Right atrium auricular region (tissue), 2 donors: Measurements from ENCODE around the gene C18orf32. TPM values are rescaled to one million over a fixed set of nuclear protein-coding genes. Genes with fewer than 3 reads are reported as not detected.

Experiments
- DNase-seq: peaks from one replicate; pipeline ENCODE4 v3.0.0-alpha.2; 2019; ENCODE audit warnings: low spot score
- H3K27ac ChIP-seq, 2 donors: fragments of 200-600 bp; sonication (generic); 1 replicate in 1 of 2; 2 replicates in 1 of 2; pipeline ENCODE4 v1.5.1; 2016 to 2019
- H3K27me3 ChIP-seq, 2 donors: fragments of 200-600 bp; sonication (generic); one replicate each; pipeline versions ENCODE4 v1.5.1 to v1.6.0; 2017 to 2019
- H3K36me3 ChIP-seq: fragments of 200-600 bp; sonication (generic); one replicate; pipeline ENCODE4 v1.5.1; 2016
- H3K4me1 ChIP-seq, 2 donors: fragments of 200-600 bp; sonication (generic); one replicate each; pipeline versions ENCODE4 v1.5.1 to v1.6.0; 2017 to 2019
- H3K4me3 ChIP-seq, 2 donors: fragments of 200-600 bp; sonication (generic); 1 replicate in 1 of 2; 2 replicates in 1 of 2; pipeline ENCODE4 v1.5.1; 2017 to 2019; ENCODE audit warnings: mild to moderate bottlenecking in 1 of 2, moderate library complexity in 1 of 2
- H3K9me3 ChIP-seq, 2 donors: fragments of 200-600 bp; sonication (generic); one replicate each; pipeline ENCODE4 v1.5.1; 2019
- total RNA-seq, 2 donors: library from RNA; depleted of rRNA; stranded (reverse); fragments of >200 nt; gene quantifications; one replicate each; pipeline ENCODE4 v1.1.0, GENCODE V29; 2016
- TF ChIP-seq, protein P1 (sequence below), 2 donors: fragments of 200-600 bp; sonication (generic); IDR thresholded peaks; one replicate each; pipeline ENCODE4 v1.5.1; 2019; ENCODE audit warnings: antibody characterized with exemption in 2 of 2

C18orf32 gene
- total RNA-seq, 2 donors from 2014 or later: 36.0 to 59.9 TPM

DNA sequence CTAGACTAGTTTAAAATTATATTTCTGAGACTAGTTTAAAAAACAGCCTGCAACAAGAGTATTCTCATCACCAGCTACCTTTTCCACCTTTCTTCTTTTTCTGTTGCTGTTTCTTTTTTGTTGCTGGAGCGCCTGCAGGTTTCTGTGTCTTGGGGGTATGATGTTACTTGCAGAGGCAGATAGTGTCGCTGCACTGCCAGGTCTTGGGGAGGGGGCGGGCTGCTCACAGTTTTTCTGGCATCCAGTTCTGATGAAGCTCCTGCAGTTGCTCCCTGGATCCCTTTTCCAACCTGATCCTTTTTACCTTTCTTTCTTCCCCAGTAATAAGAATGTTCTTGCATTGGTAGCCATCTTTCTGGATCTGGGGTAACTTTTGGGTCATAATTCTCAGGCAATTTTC, 8.0 kb upstream of the C18orf32 start:
- DNase-seq: no peak
- Histone ChIP-seq H3K9me3 (no peaks in the 10 kb centered on the region), H3K27me3 (no peaks in the 10 kb centered on the region), H3K27ac (no peak overlapping the region), H3K4me1 (peaks cover 0 to 17% of the 10 kb centered on the region in 2 donors), H3K36me3 (peaks cover 14% of the 10 kb centered on the region), H3K4me3 (no peak overlapping the region)
- TF ChIP-seq, protein P1, sequence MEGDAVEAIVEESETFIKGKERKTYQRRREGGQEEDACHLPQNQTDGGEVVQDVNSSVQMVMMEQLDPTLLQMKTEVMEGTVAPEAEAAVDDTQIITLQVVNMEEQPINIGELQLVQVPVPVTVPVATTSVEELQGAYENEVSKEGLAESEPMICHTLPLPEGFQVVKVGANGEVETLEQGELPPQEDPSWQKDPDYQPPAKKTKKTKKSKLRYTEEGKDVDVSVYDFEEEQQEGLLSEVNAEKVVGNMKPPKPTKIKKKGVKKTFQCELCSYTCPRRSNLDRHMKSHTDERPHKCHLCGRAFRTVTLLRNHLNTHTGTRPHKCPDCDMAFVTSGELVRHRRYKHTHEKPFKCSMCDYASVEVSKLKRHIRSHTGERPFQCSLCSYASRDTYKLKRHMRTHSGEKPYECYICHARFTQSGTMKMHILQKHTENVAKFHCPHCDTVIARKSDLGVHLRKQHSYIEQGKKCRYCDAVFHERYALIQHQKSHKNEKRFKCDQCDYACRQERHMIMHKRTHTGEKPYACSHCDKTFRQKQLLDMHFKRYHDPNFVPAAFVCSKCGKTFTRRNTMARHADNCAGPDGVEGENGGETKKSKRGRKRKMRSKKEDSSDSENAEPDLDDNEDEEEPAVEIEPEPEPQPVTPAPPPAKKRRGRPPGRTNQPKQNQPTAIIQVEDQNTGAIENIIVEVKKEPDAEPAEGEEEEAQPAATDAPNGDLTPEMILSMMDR (IDR thresholded peaks at IDR 0.05): no peak

DNA sequence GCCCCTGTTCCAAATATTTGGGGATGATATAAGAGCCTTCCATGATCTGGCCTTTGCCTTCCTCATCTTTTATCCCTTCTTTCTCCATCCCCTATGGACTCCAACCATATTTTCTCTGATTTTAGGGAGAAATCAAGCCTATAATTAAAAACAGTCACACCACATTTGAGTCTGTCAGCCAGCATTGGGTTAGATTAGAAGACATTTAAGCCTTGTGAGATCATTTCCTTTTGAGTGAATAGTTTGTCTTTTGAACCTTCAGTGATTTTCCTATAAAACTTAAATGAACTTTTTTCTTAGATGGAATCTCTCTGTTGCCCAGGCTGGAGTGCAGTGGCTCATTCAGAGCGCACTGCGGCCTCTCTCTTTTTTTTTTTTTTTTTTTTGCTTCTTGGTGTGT, 7.6 kb upstream of the C18orf32 start:
- H3K4me1 ChIP-seq: peaks cover 0 to 18% of the 10 kb centered on the region in 2 donors
- TF ChIP-seq, protein P1 (IDR thresholded peaks at IDR 0.05): no peak
- no peak overlapping the region for H3K4me3 ChIP-seq
- peaks cover 19% of the 10 kb centered on the region for H3K36me3 ChIP-seq
- no peak overlapping the region for H3K27ac ChIP-seq
- no peaks in the 10 kb centered on the region for H3K9me3 ChIP-seq
- no peaks in the 10 kb centered on the region for H3K27me3 ChIP-seq
- DNase-seq: no peak

DNA sequence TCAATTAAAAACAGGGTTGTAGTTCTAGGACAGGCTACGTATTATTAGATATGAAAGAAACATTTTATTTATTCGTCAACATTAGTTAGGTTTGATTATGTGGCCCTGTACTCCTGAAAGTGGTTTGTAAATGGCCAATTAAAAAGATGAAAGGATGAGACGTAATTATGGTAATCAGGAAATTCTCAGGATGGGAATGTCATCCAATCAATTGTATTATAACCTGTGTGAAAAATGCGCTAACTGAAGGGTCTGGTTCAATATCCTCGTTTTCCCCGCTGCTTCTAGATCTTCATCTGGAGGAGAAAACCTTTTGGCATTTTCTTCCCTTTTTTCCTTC, 5.6 kb upstream of the C18orf32 start:
- Histone ChIP-seq H3K4me3 (peak overlapping the region in 1 of 2 donors; percentile 72), H3K9me3 (no peaks in the 10 kb centered on the region), H3K27ac (no peak overlapping the region), H3K36me3 (peaks cover 39% of the 10 kb centered on the region), H3K4me1 (peaks cover 0 to 20% of the 10 kb centered on the region in 2 donors), H3K27me3 (no peaks in the 10 kb centered on the region)
- TF ChIP-seq, protein P1 (IDR thresholded peaks at IDR 0.05): no peak
- no peak for DNase-seq

DNA sequence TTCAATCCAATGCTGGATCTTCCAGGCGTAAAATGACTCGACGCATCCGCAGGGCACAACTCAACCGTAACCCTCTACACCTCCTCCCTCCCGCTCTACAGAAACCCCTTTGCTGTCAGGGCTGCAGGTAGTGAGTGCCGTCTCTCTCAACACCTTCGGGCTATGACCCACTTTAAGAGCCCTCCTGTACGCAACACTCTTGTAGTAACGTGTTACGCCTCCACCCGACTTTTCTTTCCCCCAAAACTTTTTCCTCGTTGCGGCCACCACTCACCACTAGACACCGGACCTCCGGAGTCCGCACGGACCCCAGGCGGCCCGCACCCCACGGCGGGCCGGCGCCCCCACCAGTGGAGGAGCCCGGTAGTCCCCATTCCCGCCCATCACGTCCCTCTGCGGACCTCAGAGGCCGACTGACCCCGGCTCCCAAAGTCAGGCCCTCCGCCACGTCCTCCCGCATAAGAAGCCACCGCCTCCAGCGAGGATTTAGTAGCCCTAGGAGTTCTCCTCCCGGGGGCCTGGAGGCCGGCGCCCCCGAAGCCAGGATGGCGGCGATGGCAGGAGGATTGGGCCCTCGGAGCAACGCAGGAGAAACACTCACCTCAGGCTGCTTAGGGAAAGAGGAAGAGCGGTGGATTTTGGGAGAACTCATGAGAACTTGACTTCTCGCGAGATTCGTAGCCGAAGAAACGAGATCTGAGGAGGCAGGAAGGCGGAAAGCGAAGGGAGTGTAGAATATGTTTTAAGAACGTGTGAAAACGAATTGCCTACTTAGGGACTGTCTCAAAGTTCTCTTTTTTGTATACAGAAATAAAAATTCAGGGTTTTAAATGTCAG, 5.0 kb upstream of the C18orf32 start, which contains the start of gene RPL17:
TSS of gene RPL17 (minus strand) at position 609 of the 837 bp plus-strand sequence.
- TF ChIP-seq, protein P1 (IDR thresholded peaks at IDR 0.05): no peak
- H3K9me3 ChIP-seq: no peaks in the 10 kb centered on the region
- H3K27me3 ChIP-seq: no peaks in the 10 kb centered on the region
- peak; percentile 95 for DNase-seq
- H3K27ac ChIP-seq: peak within 1 kb of the TSS; percentile 89 to 92
- H3K4me3 ChIP-seq: peak within 1 kb of the TSS; percentile 72 to 88
- H3K4me1 ChIP-seq: peaks cover 0 to 25% of the 10 kb centered on the region in 2 donors
- H3K36me3 ChIP-seq: peaks cover 39% of the 10 kb centered on the region

DNA sequence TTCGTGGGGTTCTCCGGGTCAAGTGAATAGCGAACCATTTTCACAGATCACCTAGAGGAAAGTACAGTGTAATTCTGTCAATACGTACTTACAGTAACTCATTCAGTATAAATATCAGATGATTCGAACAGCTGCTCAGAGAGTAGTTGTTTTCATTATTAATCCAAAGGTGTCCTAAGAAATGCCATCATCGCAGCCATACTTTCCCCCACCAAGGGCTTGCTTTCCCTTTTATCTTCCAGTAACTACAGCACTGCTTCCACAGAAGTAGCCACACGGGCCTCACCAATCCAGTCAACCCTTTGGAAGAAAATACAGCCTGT, 4.5 kb upstream of the C18orf32 start:
- TF ChIP-seq, protein P1 (IDR thresholded peaks at IDR 0.05): no peak
- peak overlapping the region; percentile 89 to 92 for H3K27ac ChIP-seq
- DNase-seq: no peak
- H3K4me1 ChIP-seq: peaks cover 0 to 25% of the 10 kb centered on the region in 2 donors
- H3K4me3 ChIP-seq: peak overlapping the region; percentile 72 to 88
- peaks cover 39% of the 10 kb centered on the region for H3K36me3 ChIP-seq
- no peaks in the 10 kb centered on the region for H3K9me3 ChIP-seq
- H3K27me3 ChIP-seq: no peaks in the 10 kb centered on the region
